Caco-2 (cell line): Measurements from ENCODE around the gene DOLPP1. TPM values are rescaled to one million over a fixed set of nuclear protein-coding genes. Genes with fewer than 3 reads are reported as not detected.

Experiments used
- BruUV-seq: library from RNA; stranded (reverse); fragments of 400-500 nt; replicated peaks from 2 replicates; lab custom pipeline; 2021; lab: Mats Ljungman, UMichigan
- CTCF ChIA-PET: fragments of 300-600 bp; sonication (Branson Sonifier 250); formaldehyde crosslinking; loops from one replicate; lab custom pipeline; 2022; ENCODE audit warnings: antibody characterized with exemption; lab: Charles Lee
- POLR2A ChIA-PET: fragments of 300-600 bp; sonication (Branson Sonifier 250); formaldehyde crosslinking; loops from one replicate; lab custom pipeline; 2022; ENCODE audit warnings: antibody characterized with exemption; lab: Charles Lee
- DNase-seq, 2 experiments: peaks; one replicate each; pipeline versions ENCODE4 v3.0.0 to v3.0.0-alpha.2; 2020 to 2022
- H3K27me3 ChIP-seq: replicated peaks from 2 replicates; pipeline ENCODE4 v1.6.0; 2011; ENCODE audit warnings: low read length; ENCODE audit not compliant: control insufficient read depth, insufficient read depth
- H3K36me3 ChIP-seq: 2 replicates; pipeline ENCODE4 v1.5.1; 2011; ENCODE audit warnings: low read length; ENCODE audit not compliant: control insufficient read depth, insufficient read depth
- H3K4me1 ChIP-seq: fragments of 250-450 bp; sonication (Bioruptor Pico); 2 replicates; pipeline ENCODE4 v1.5.1; 2020; ENCODE audit warnings: mild to moderate bottlenecking
- H3K4me3 ChIP-seq: 2 replicates; pipeline ENCODE4 v1.5.1; 2011; ENCODE audit warnings: low read depth, mild to moderate bottlenecking, control low read depth, low read length
- H3K9me3 ChIP-seq: fragments of 250-450 bp; sonication (Bioruptor Pico); 2 replicates; pipeline ENCODE4 v1.5.1; 2020; ENCODE audit warnings: mild to moderate bottlenecking, moderate library complexity
- H3K27ac Mint-ChIP-seq: one replicate; pipeline ENCODE4 v1.8.0; 2022; ENCODE audit warnings: mixed read lengths; ENCODE audit not compliant: unreplicated experiment
- H3K27me3 Mint-ChIP-seq: one replicate; pipeline ENCODE4 v1.8.0; 2022; ENCODE audit warnings: mixed read lengths; ENCODE audit not compliant: insufficient read depth, unreplicated experiment
- H3K36me3 Mint-ChIP-seq: one replicate; pipeline ENCODE4 v1.8.0; 2022; ENCODE audit warnings: mild to moderate bottlenecking, mixed read lengths; ENCODE audit not compliant: insufficient read depth, unreplicated experiment
- H3K4me1 Mint-ChIP-seq: one replicate; pipeline ENCODE4 v1.8.0; 2022; ENCODE audit warnings: low read depth, mixed read lengths; ENCODE audit not compliant: unreplicated experiment
- H3K4me3 Mint-ChIP-seq: one replicate; pipeline ENCODE4 v1.8.0; 2022; ENCODE audit warnings: mild to moderate bottlenecking, moderate library complexity, mixed read lengths; ENCODE audit not compliant: unreplicated experiment
- H3K9me3 Mint-ChIP-seq: one replicate; pipeline ENCODE4 v1.8.0; 2022; ENCODE audit warnings: mixed read lengths; ENCODE audit not compliant: unreplicated experiment
- CTCF ChIP-seq, 2 experiments: fragments of 200-600 bp in 1 of 2; IDR thresholded peaks; 1 replicate in 1 of 2; 2 replicates in 1 of 2; pipeline versions ENCODE4 v1.5.1 to v1.8.0; 2011 to 2022; ENCODE audit warnings: antibody characterized with exemption in 1 of 2, control low read depth in 1 of 2, inconsistent platforms in 1 of 2, low read depth in 1 of 2, low read length in 1 of 2, mild to moderate bottlenecking in 1 of 2, moderate library complexity in 1 of 2; ENCODE audit not compliant: insufficient read depth in 1 of 2, severe bottlenecking in 1 of 2, unreplicated experiment in 1 of 2
- intact Hi-C: fragments of 100-400 bp; cut with micrococcal nuclease; formaldehyde crosslinking; loops from one replicate; pipeline ENCODE4 v1.10.0; 2022; ENCODE audit not compliant: unreplicated experiment
- total RNA-seq: library from RNA; stranded (reverse); gene quantifications from 2 replicates; pipeline ENCODE4 v1.2.3, GENCODE V29; 2022

The DOLPP1 gene
- total RNA-seq, 1 experiment from 2014 or later: 45.1 TPM

- Histone ChIP-seq H3K36me3 (no peaks in the 10 kb centered on the region; the same call in 1 of the 2 replicates), H3K4me3 (no peak overlapping the region), H3K27me3 (no peaks in the 10 kb centered on the region), H3K4me1 (no peaks in the 10 kb centered on the region), H3K9me3 (no peaks in the 10 kb centered on the region)
- TF ChIP-seq CTCF (IDR thresholded peaks at IDR 0.05; ENCODE audit: insufficient read depth in 1 of 2, low read depth in 1 of 2, low read length in 1 of 2, severe bottlenecking in 1 of 2, unreplicated experiment in 1 of 2): no peak
- no peaks in the 10 kb centered on the region for H3K4me1 Mint-ChIP-seq
- BruUV-seq: no TSS peak
- H3K27me3 Mint-ChIP-seq: no peaks in the 10 kb centered on the region
- CTCF ChIA-PET: interaction anchor here (0.5 kb wide), 1 partner anchor 26 kb away, joined by 6 read pairs; the partner anchor contains the start of gene SH3GLB2
- no peak overlapping the region for H3K27ac Mint-ChIP-seq
- intact Hi-C loops: no loop called here
- DNase-seq: no peak
- no peak overlapping the region for H3K4me3 Mint-ChIP-seq
- peaks cover 44% of the 10 kb centered on the region for H3K36me3 Mint-ChIP-seq
- no peaks in the 10 kb centered on the region for H3K9me3 Mint-ChIP-seq
- POLR2A ChIA-PET: no interaction called here
Measured at GRCh38 chr9:129054163-129054851, 26.6 kb upstream of the DOLPP1 start.

- CTCF ChIA-PET: no interaction called here
- no peak overlapping the region for H3K27ac Mint-ChIP-seq
- DNase-seq: peak in 1 of 2 experiments; percentile 25
- Histone ChIP-seq H3K27me3 (no peaks in the 10 kb centered on the region), H3K36me3 (no peaks in the 10 kb centered on the region; the same call in 1 of the 2 replicates), H3K9me3 (no peaks in the 10 kb centered on the region), H3K4me1 (no peaks in the 10 kb centered on the region), H3K4me3 (no peak overlapping the region)
- intact Hi-C loops: no loop called here
- H3K4me3 Mint-ChIP-seq: no peak overlapping the region
- H3K4me1 Mint-ChIP-seq: no peaks in the 10 kb centered on the region
- no peak for TF ChIP-seq CTCF (IDR thresholded peaks at IDR 0.05; ENCODE audit: insufficient read depth in 1 of 2, low read depth in 1 of 2, low read length in 1 of 2, severe bottlenecking in 1 of 2, unreplicated experiment in 1 of 2)
- peaks cover 36% of the 10 kb centered on the region for H3K36me3 Mint-ChIP-seq
- no peaks in the 10 kb centered on the region for H3K9me3 Mint-ChIP-seq
- no TSS peak for BruUV-seq
- POLR2A ChIA-PET: no interaction called here
- H3K27me3 Mint-ChIP-seq: no peaks in the 10 kb centered on the region
Measured at GRCh38 chr9:129058965-129059795, 21.7 kb upstream of the DOLPP1 start.
